GM19397 (cell line): ENCODE data around the gene S100A5.
"Not testable (repeated sequence)": the region's sequence is repeated elsewhere in the genome, so short reads cannot be mapped to it uniquely, and the experiment has no call there.

Experiments used
- ATAC-seq: cut with Tn5 transposase; IDR thresholded peaks from one replicate; pipeline ENCODE4 v1.9.1; 2021; ENCODE audit warnings: mild to moderate bottlenecking, moderate library complexity; ENCODE audit not compliant: unreplicated experiment

Gene S100A5

GRCh38 chr1:153567621-153568366 lies 27.1 kb upstream of the S100A5 start:
- no peak for ATAC-seq

- ATAC-seq = no peak
Measured at GRCh38 chr1:153566414-153567371, 26.0 kb upstream of the S100A5 start.

- no peak for ATAC-seq
Measured at GRCh38 chr1:153565529-153566374, 25.0 kb upstream of the S100A5 start, which contains the start of gene S100A2. Gene S100A2 (minus strand): TSS chr1:153565844. CDS start chr1:153563877, 1,967 bp downstream.

- ATAC-seq = no peak
Measured at GRCh38 chr1:153563991-153564390, 23.3 kb upstream of the S100A5 start.

GRCh38 chr1:153563483-153563901 lies 22.8 kb upstream of the S100A5 start:
- ATAC-seq = no peak

- ATAC-seq = not testable (repeated sequence)
Measured at GRCh38 chr1:153562021-153562420, 21.3 kb upstream of the S100A5 start.

GRCh38 chr1:153561466-153561985 lies 20.8 kb upstream of the S100A5 start:
- no peak for ATAC-seq

- ATAC-seq = no peak
Measured at GRCh38 chr1:153560771-153561465, 20.2 kb upstream of the S100A5 start.

- no peak for ATAC-seq
Measured at GRCh38 chr1:153560241-153560640, 19.5 kb upstream of the S100A5 start.

GRCh38 chr1:153557877-153558276 lies 17.1 kb upstream of the S100A5 start:
- ATAC-seq = no peak

- ATAC-seq = no peak
Measured at GRCh38 chr1:153556348-153556747, 15.6 kb upstream of the S100A5 start.

GRCh38 chr1:153553830-153554541 lies 13.3 kb upstream of the S100A5 start:
- ATAC-seq = no peak

- no peak for ATAC-seq
Measured at GRCh38 chr1:153553096-153553495, 12.4 kb upstream of the S100A5 start.

GRCh38 chr1:153552335-153552734 lies 11.6 kb upstream of the S100A5 start:
- ATAC-seq = no peak

GRCh38 chr1:153550827-153551500 lies 10.2 kb upstream of the S100A5 start:
- no peak for ATAC-seq

GRCh38 chr1:153550398-153550758 lies 9.6 kb upstream of the S100A5 start:
- ATAC-seq = no peak

GRCh38 chr1:153549741-153550397 lies 9.1 kb upstream of the S100A5 start:
- no peak for ATAC-seq
